NCI-H2107 treated with DMSO at 0.1 percent for 48 hours (cell line): ENCODE measurements around the gene ZNHIT2.
"Not testable (repeated sequence)": the region's sequence is repeated elsewhere in the genome, so short reads cannot be mapped to it uniquely, and the experiment has no call there.

Experiments
- DNase-seq: peaks from one replicate; lab custom pipeline; 2025; ENCODE audit not compliant: unreplicated experiment; lab: John Stamatoyannopoulos, UW

ZNHIT2 gene

GRCh38 chr11:65117206-65118096 lies at the start of gene ZNHIT2:
Gene ZNHIT2 (minus strand): TSS chr11:65117701. CDS start chr11:65117653, 48 bp downstream.
- DNase-seq, result peak; percentile 93

GRCh38 chr11:65166893-65167292 lies 49.4 kb upstream of the ZNHIT2 start:
- DNase-seq, result no peak

- no peak for DNase-seq
Measured at GRCh38 chr11:65165410-65166317, 48.2 kb upstream of the ZNHIT2 start.

- DNase-seq, result no peak
Measured at GRCh38 chr11:65163684-65164083, 46.2 kb upstream of the ZNHIT2 start.

GRCh38 chr11:65160643-65161042 lies 43.1 kb upstream of the ZNHIT2 start:
- no peak for DNase-seq

GRCh38 chr11:65159012-65159411 lies 41.5 kb upstream of the ZNHIT2 start:
- no peak for DNase-seq

- DNase-seq, result no peak
Measured at GRCh38 chr11:65157336-65157735, 39.8 kb upstream of the ZNHIT2 start.

- no peak for DNase-seq
Measured at GRCh38 chr11:65156926-65157325, 39.4 kb upstream of the ZNHIT2 start.

GRCh38 chr11:65156256-65156655 lies 38.8 kb upstream of the ZNHIT2 start:
- DNase-seq, result no peak

GRCh38 chr11:65152122-65152521 lies 34.6 kb upstream of the ZNHIT2 start:
- DNase-seq, result no peak

- DNase-seq, result no peak
Measured at GRCh38 chr11:65151331-65151899, 33.9 kb upstream of the ZNHIT2 start.

GRCh38 chr11:65150509-65151299 lies 33.2 kb upstream of the ZNHIT2 start:
- peak; percentile 66 for DNase-seq

- not testable (repeated sequence) for DNase-seq
Measured at GRCh38 chr11:65150131-65150508, 32.6 kb upstream of the ZNHIT2 start.

- no peak for DNase-seq
Measured at GRCh38 chr11:65148657-65149056, 31.2 kb upstream of the ZNHIT2 start.

- no peak for DNase-seq
Measured at GRCh38 chr11:65147352-65148075, 30.0 kb upstream of the ZNHIT2 start.

- DNase-seq, result no peak
Measured at GRCh38 chr11:65141896-65142494, 24.5 kb upstream of the ZNHIT2 start.

GRCh38 chr11:65136515-65137096 lies 19.1 kb upstream of the ZNHIT2 start:
- DNase-seq, result no peak

GRCh38 chr11:65135633-65136145 lies 18.2 kb upstream of the ZNHIT2 start:
- no peak for DNase-seq
